Fibroblast of skin of right biceps (primary cell): ENCODE data around the gene CABLES2.

ENCODE experiments used
- DNase-seq: peaks from one replicate; pipeline ENCODE4 v3.0.0-alpha.2; 2013

Gene CABLES2

GRCh38 chr20:62404112-62404665 is 2.9 kb downstream of the CABLES2 start:
- DNase-seq, result no peak

- no peak for DNase-seq
Observed at GRCh38 chr20:62403331-62403730, 3.8 kb downstream of the CABLES2 start.

GRCh38 chr20:62402456-62403150 is 4.5 kb downstream of the CABLES2 start:
- DNase-seq, result no peak

GRCh38 chr20:62401331-62401779 is 5.7 kb downstream of the CABLES2 start:
- no peak for DNase-seq

- no peak for DNase-seq
Observed at GRCh38 chr20:62400541-62400940, 6.5 kb downstream of the CABLES2 start.

GRCh38 chr20:62400021-62400420 is 7.1 kb downstream of the CABLES2 start:
- no peak for DNase-seq

GRCh38 chr20:62398120-62398821 is 8.8 kb downstream of the CABLES2 start:
- DNase-seq, result no peak

- DNase-seq, result no peak
Observed at GRCh38 chr20:62396367-62397239, 10.5 kb downstream of the CABLES2 start.

GRCh38 chr20:62395311-62396242 is 11.5 kb downstream of the CABLES2 start:
- no peak for DNase-seq

- no peak for DNase-seq
Observed at GRCh38 chr20:62394248-62395245, 12.5 kb downstream of the CABLES2 start.

GRCh38 chr20:62393830-62394229 is 13.3 kb downstream of the CABLES2 start:
- DNase-seq, result no peak

GRCh38 chr20:62393335-62393665 is 13.8 kb downstream of the CABLES2 start:
- no peak for DNase-seq

GRCh38 chr20:62392621-62393334 is 14.3 kb downstream of the CABLES2 start:
- DNase-seq, result no peak

- DNase-seq, result no peak
Observed at GRCh38 chr20:62392077-62392418, 15.0 kb downstream of the CABLES2 start.

GRCh38 chr20:62391165-62392076 is 15.7 kb downstream of the CABLES2 start:
- no peak for DNase-seq

GRCh38 chr20:62390317-62391164 is 16.5 kb downstream of the CABLES2 start:
- no peak for DNase-seq

GRCh38 chr20:62389601-62390087 is 17.4 kb downstream of the CABLES2 start:
- DNase-seq, result no peak
